Measurements from ENCODE around the gene ZNF568. TPM values are rescaled to one million over a fixed set of nuclear protein-coding genes. Genes with fewer than 3 reads are reported as not detected.

ZNF568 gene
- total RNA-seq, 3 donors from 2014 or later (not counting 1 experiment from before 2014, with no cell fraction given) = 9.4 to 15.5 (median 15.3) TPM

- no peak overlapping the region for H3K4me3 ChIP-seq (ENCODE audit: low read length)
- TF ChIP-seq CTCF (IDR thresholded peaks at IDR 0.05) = no peak
- DNase-seq = no peak
- peaks cover 42% of the 10 kb centered on the region for H3K36me3 ChIP-seq (ENCODE audit: control insufficient read depth, insufficient read depth, low read length)
- Mint-ChIP-seq H3K4me3 (no peak overlapping the region), H3K27ac (no peak overlapping the region), H3K9me3 (peaks cover 28 to 44% of the 10 kb centered on the region in 2 donors), H3K36me3 (peaks cover 88% of the 10 kb centered on the region), H3K27me3 (ENCODE audit: low read depth in 2 of 2) (no peaks in the 10 kb centered on the region), H3K4me1 (no peaks in the 10 kb centered on the region)
- intact Hi-C loops (cut with micrococcal nuclease) = no loop called here
- ATAC-seq = no peak
- peaks cover 55% of the 10 kb centered on the region for H3K9me3 ChIP-seq (ENCODE audit: control insufficient read depth, insufficient read depth, low read length)
- no peak overlapping the region for H3K27ac ChIP-seq (ENCODE audit: low read length)
- no peaks in the 10 kb centered on the region for H3K27me3 ChIP-seq (ENCODE audit: control insufficient read depth, insufficient read depth, low read length)
- 100% methylated on average over 2 of the region's 2 CpGs for WGBS (ENCODE audit: insufficient coverage)
- no peaks in the 10 kb centered on the region for H3K4me1 ChIP-seq (ENCODE audit: control insufficient read depth, insufficient read depth, low read length)
Measured at GRCh38 chr19:36894849-36895383, 21.2 kb upstream of the ZNF568 start.

- intact Hi-C loops (cut with micrococcal nuclease) = no loop called here
- 95% methylated on average over 3 of the region's 4 CpGs for WGBS (ENCODE audit: insufficient coverage)
- no peak overlapping the region for H3K27ac Mint-ChIP-seq
- H3K27ac ChIP-seq (ENCODE audit: low read length) = no peak overlapping the region
- H3K4me3 ChIP-seq (ENCODE audit: low read length) = no peak overlapping the region
- peaks cover 80% of the 10 kb centered on the region for H3K36me3 Mint-ChIP-seq
- peaks cover 48% of the 10 kb centered on the region for H3K9me3 ChIP-seq (ENCODE audit: control insufficient read depth, insufficient read depth, low read length)
- peaks cover 23 to 40% of the 10 kb centered on the region in 2 donors for H3K9me3 Mint-ChIP-seq
- no peaks in the 10 kb centered on the region for H3K27me3 Mint-ChIP-seq (ENCODE audit: low read depth in 2 of 2)
- peaks cover 28% of the 10 kb centered on the region for H3K36me3 ChIP-seq (ENCODE audit: control insufficient read depth, insufficient read depth, low read length)
- H3K4me1 Mint-ChIP-seq = no peaks in the 10 kb centered on the region
- no peak for ATAC-seq
- TF ChIP-seq CTCF (IDR thresholded peaks at IDR 0.05) = no peak
- DNase-seq = no peak
- no peaks in the 10 kb centered on the region for H3K4me1 ChIP-seq (ENCODE audit: control insufficient read depth, insufficient read depth, low read length)
- H3K27me3 ChIP-seq (ENCODE audit: control insufficient read depth, insufficient read depth, low read length) = no peaks in the 10 kb centered on the region
- H3K4me3 Mint-ChIP-seq = no peak overlapping the region
Measured at GRCh38 chr19:36898422-36898821, 17.7 kb upstream of the ZNF568 start.

GRCh38 chr19:36916991-36917390 is 859 bp downstream of the ZNF568 start:
- Histone ChIP-seq H3K9me3 (ENCODE audit: control insufficient read depth, insufficient read depth, low read length) (no peaks in the 10 kb centered on the region), H3K4me3 (ENCODE audit: low read length) (peak overlapping the region; percentile 66), H3K27ac (ENCODE audit: low read length) (peak overlapping the region; percentile 95), H3K36me3 (ENCODE audit: control insufficient read depth, insufficient read depth, low read length) (peaks cover 10% of the 10 kb centered on the region), H3K27me3 (ENCODE audit: control insufficient read depth, insufficient read depth, low read length) (no peaks in the 10 kb centered on the region), H3K4me1 (ENCODE audit: control insufficient read depth, insufficient read depth, low read length) (peaks cover 13% of the 10 kb centered on the region)
- ATAC-seq = no peak
- intact Hi-C loops (cut with micrococcal nuclease) = loop anchor here (1.0 to 2.0 kb wide), 7 partner anchors 56 to 428 kb away; partner anchors contain the start of genes ZNF345, ZNF383, ZNF420 and ZNF566
- H3K36me3 Mint-ChIP-seq = no peaks in the 10 kb centered on the region
- H3K9me3 Mint-ChIP-seq = no peaks in the 10 kb centered on the region
- peaks cover 35% of the 10 kb centered on the region in 2 donors for H3K4me1 Mint-ChIP-seq
- WGBS (ENCODE audit: insufficient coverage) = 81% methylated on average over 6 of the region's 7 CpGs
- H3K4me3 Mint-ChIP-seq = peak overlapping the region; percentile 87
- DNase-seq = peak in 1 of 2 donors; percentile 10
- H3K27me3 Mint-ChIP-seq (ENCODE audit: low read depth in 2 of 2) = no peaks in the 10 kb centered on the region
- peak overlapping the region; percentile 89 to 93 for H3K27ac Mint-ChIP-seq
- TF ChIP-seq CTCF (IDR thresholded peaks at IDR 0.05) = no peak

- peaks cover 13% of the 10 kb centered on the region for H3K4me1 ChIP-seq (ENCODE audit: control insufficient read depth, insufficient read depth, low read length)
- Mint-ChIP-seq H3K36me3 (no peaks in the 10 kb centered on the region), H3K27ac (peak overlapping the region; percentile 75 to 89), H3K9me3 (no peaks in the 10 kb centered on the region), H3K4me1 (peaks cover 35% of the 10 kb centered on the region in 2 donors), H3K4me3 (peak overlapping the region; percentile 51), H3K27me3 (ENCODE audit: low read depth in 2 of 2) (no peaks in the 10 kb centered on the region)
- no peak overlapping the region for H3K4me3 ChIP-seq (ENCODE audit: low read length)
- H3K36me3 ChIP-seq (ENCODE audit: control insufficient read depth, insufficient read depth, low read length) = peaks cover 14% of the 10 kb centered on the region
- intact Hi-C loops (cut with micrococcal nuclease) = no loop called here
- H3K27me3 ChIP-seq (ENCODE audit: control insufficient read depth, insufficient read depth, low read length) = no peaks in the 10 kb centered on the region
- H3K27ac ChIP-seq (ENCODE audit: low read length) = no peak overlapping the region
- TF ChIP-seq CTCF (IDR thresholded peaks at IDR 0.05) = no peak
- DNase-seq = no peak
- no peaks in the 10 kb centered on the region for H3K9me3 ChIP-seq (ENCODE audit: control insufficient read depth, insufficient read depth, low read length)
- over 99% methylated on average over 9 of the region's 9 CpGs for WGBS (ENCODE audit: insufficient coverage)
- no peak for ATAC-seq
Measured at GRCh38 chr19:36918090-36918489, 2.0 kb downstream of the ZNF568 start.
